Stimulated activated CD8-positive, alpha-beta memory T cell treated with anti-CD3 and anti-CD28 coated beads, Interleukin-12 subunit alpha, Interleukin-12 subunit beta, amount 100 ng/mL, for 24 hours (primary cell): ENCODE results near the gene IMPA2.
"Not testable (repeated sequence)": the region's sequence is repeated elsewhere in the genome, so short reads cannot be mapped to it uniquely, and the experiment has no call there.

Experiments
- DNase-seq: peaks from one replicate; pipeline ENCODE4 v3.0.0-alpha.2; 2020; ENCODE audit errors: extremely low read depth

IMPA2 gene

DNA sequence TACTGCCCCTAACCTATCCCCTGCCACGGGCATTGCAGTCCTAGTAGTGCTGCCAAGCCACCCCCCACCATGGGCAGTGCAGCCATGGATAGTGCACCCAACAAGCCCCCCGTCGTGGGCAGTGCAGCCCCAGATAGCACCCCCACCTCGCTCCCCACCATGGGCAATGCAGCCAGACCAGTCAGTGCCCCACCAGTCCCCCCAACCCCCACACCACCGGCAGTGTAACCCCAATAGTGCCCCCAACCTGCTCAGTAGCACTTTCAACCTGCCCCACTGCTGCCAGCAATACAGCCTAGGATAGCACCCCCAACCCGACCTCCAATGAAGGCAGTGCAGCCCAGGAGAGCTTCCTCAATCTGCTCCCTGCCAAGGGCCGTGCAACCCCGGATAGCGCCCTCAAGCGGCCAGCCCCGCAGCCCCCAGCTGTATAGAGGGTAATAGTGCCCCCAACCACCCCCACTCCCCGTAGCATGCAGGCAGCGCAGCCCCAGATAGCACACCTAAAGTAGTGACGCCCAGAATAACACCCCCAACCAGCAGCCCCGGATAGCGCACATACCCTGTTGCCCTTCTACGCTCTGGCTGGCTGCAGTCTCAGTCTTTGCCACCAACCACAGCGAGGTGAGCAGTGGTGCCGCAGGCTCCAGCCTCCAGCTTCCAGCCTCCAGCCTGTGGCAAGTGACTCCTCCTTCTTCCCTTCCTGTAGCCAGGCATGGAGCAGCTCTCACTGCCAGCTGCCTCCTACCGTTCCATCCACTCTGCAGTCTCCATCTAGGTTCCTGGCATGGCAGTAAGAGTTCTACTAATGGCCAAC, 66.9 kb downstream of the IMPA2 start:
- no peak for DNase-seq

DNA sequence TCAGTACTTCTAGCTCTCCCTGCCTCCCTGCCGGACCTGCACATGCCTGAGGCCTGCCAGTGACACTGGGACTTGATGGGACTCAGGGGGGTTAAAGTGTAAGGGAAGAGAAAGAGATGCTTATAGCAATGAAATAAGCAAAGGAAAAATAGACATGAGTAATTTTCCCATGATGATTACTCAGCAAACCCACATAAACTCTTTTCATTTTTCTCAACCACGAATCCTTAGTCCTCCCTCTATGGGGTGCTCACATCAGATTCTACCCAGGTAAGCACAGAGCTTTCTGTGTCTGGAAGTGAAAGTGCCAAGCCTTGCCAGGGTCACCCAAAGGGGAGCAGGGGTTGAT, 67.5 kb downstream of the IMPA2 start:
- no peak for DNase-seq

DNA sequence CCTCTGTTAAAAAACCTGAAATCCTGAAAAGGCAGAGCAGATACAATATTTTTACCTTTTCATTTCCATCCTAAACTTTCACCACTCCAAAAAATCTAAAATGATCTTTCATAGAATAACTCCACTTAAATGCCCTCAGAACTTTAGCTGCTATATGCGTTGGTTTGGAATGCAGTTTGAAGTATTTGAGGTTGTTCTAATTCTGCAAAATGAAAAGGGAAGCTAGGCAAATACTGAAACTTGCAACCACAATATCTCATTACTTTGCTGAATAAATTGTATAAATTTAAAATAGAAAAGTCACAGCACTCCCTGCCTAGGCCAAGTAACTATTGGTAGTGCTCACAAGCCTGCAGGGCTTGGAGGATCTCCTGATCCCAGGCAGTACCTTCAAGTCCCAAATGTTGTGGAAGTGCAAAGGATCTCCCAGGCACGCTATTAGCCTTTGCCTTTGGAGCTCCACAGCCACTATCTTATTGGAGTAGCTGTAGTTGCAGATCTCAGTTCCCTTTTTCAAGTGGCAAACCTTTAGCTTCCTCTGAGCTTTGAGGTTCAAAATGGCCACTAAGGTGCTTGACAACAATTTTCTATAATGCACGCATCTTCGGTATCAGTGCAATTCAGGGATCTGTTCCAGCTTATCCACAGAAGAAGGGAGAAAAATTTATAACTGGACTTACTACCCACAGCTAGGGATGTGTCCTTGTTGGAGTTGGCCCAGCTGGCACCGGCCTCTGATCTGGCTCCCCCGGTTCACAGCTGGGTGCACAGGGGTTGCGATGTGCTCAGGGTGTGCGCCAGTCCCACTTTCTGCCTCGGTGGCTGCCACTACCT, 68.9 kb downstream of the IMPA2 start:
- DNase-seq = no peak

DNA sequence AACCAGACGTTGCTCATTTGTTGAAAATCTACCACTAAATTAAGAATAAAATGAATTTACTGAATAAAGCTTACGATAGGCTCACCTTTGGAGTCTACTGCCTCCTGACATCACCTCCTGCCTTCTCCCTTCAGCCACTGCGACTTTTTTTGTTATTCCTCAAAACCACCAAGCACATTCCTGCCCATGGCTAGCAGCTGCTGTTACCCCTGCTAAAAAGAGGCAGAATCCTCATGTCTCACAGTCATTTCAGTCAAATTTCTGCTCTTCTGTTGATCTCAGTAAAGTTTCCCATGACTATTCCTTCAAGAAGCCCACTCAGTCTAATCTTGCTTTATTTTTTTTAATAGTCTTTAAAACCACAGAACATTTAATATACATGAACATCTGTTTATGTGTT, 71.6 kb downstream of the IMPA2 start:
- DNase-seq = no peak

DNA sequence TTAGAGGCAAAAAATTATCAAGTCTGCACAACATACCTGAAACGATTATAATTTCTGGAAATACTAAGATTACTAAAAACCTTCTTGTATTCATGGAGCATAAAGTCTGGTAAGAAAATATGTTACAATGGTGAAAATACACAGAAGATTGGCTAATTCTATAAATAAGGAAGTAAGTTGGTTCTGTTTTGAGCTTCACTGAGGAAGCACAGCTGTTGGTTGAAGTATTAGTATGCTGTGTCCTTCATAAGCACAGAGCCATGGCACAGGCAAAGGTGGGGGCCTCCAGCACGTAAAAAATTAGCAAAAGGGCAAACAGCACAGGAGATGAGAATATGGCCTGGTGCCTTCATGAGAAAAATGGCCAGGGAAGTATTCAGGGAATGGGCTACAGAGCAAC, 72.0 kb downstream of the IMPA2 start:
- no peak for DNase-seq

DNA sequence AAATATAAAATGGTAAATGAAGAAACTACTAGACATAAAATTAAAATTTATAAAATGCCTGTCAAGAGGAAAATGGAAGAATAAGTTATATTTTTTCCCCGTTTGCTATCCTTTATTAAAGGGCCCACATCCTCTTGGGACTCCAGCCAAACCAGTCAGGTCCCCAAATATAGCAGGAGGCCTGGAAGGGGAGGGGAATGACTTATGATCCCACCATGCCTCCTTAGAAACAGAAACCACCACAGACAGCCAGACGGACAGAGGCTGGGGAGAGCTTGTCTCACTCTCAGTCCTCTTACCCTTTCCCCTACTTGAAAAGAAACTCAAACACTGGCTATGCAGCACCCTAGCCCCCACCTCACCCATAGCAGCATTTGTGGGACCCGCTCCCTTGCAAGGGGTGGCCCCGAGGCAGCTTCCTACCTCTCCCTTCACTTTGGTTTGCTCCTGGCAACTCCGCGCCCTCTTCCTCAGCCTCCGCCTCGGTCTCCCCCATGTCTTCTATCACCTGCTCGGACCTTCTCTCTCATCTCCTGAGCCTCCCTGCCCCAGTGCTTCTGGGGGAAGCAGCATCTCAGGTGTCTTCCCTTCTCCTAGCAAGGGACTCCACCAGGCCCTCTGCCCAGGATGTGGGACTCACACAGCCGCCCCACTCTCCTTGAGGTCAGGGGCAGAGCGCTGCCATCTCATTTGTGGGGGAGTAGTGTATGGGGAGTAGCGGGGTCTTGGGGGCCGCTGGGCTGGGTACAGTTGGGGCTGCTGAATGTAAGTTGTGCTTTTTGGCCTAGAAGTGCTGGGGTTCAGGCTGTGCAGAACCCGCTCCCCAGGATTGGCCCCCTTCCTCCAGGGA, 75.0 kb downstream of the IMPA2 start:
- no peak for DNase-seq

DNA sequence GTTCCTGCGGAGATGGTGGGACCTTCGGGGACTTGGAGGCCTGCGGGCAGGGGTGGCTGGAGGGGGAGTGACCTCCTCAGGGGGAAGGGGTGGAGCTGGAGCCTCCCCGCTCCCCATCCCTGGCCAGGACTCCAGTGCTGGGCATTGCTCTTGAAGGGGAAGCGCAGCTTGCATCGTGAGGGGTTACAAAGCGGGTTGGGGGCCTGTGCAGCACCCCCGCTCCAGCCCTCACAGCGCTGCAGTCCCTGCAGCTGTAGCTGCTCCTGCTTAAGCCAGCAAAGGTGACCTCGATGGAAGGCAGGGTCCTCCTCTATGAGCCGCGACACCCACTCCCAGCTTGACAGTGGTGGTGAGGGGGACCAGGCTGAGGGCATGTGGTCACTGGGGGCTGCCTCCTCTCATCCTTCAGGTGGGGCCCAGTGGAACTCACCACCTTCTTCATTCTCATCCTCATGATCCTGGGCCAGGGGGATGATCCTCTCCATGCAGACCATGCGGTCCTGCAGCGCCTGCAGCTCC, 75.6 kb downstream of the IMPA2 start:
- DNase-seq = no peak

DNA sequence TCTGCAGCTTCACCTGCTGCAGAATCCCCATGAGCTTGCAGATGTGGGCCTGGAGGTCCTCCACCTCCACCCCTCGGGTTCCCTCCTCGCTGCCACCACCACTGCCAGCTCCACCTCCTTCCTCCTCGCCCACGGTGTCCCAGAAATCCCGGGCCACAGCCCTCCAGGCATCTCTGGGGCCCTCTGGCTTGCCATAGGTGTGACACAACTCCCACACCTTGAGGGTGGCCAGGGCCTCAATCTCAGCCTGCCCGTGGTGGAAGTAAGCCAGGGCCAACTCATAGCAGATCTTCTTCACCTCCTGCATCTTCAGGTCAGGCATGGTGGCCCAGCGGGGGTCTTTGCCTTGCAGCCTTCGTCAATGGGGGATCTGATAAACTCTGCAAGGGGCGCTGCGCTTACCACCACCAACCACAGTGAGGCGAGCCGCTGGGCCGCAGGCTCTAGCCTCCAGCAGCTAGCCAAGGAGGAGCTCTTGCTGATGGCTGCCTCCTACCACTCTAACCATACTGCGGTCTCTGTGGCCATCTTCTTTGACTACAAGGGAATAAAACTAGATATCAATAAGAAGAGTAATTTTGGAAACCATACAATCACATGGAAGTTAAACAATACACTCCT, 76.2 kb downstream of the IMPA2 start:
- no peak for DNase-seq

DNA sequence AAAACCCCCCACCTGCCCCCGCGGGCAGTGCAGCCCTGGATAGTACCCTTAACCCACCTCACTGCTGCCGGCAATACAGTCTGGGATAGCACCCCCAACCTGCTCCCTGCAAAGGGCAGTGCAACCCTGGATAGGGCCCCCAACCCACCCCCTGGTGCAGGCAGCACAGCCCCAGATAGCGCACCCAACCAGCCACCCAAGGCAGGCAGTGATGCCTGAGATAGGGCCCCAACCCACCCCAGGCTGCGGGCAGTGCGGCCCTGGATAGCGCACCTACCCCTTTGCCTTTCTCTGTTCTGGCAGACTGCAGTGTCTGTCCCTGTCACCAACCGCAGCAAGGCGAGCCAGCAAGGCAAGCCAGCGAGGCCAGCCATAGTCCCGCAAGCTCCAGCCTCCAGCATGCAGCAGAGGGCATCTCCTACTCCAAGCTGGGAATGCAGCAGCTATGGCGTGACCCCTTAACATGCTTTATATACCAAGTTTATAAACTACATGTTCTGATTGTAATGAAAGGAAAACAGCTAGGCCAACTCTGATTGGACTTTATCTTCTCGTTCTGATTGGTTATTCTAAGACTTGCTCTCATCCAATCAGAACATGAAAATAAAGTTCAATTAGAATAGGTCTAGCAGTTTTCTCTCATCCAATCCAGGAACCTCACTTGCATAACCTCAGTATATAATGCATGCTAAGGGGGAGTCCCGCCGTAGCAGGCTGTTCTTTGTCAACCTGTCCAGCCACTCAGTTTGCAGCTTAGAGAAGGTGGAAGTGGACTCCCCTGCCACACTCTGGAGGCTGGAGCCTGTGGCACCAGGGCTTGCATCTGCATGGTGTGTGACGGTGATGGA, 78.3 kb downstream of the IMPA2 start:
- DNase-seq = no peak

DNA sequence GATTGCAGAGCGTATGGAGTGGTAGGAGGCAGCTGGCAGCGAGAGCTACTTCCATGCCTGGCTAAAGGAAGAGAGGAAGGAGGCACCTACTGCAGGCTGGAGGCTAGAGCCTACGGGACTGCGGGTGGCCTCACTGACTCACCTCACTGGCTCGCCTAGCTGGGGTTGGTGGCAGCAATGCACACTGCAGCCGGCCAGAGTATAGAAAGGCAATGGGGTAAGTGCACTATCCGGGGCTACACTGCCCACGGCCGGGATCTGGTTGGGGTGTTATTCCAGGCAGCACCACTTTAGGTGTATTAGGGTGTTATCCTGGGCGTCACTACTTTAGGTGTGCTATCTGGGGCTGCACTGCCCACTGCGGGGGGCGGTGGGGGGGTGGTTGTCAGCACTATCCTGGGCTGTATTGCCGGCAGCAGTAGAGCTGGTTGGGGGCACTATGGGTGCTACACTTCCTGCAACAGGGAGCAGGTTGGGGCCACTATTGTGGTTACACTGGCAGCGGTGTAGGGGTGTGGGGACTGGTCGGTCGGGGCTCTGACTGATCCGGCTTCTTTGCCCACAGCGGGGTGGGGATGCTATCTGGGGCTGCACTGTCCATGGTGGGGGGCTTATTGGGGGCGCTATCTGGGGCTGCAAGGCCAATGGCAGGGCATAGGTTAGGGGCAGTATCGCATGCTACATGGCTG, 79.0 kb downstream of the IMPA2 start:
- DNase-seq = no peak

DNA sequence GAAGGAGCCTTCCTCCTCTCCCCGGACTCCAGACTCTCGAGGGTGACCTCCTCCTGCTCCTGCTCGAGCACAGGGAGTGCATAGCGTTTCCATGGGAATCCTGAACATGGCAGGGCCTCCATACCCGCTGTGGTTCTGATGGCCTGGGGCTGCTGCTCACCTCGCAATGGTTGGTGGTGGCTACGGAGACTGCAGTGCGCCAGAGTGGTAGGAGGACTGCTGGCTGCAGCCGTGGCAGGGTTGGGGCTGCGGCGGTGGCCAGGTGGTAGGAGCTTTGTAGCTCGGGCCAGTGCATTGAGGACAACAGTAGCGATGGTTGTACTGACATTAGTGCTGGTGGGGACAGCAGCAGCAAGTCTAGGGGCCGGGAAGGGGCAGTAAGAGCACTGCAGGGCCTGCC, 80.4 kb downstream of the IMPA2 start:
- DNase-seq = no peak

DNA sequence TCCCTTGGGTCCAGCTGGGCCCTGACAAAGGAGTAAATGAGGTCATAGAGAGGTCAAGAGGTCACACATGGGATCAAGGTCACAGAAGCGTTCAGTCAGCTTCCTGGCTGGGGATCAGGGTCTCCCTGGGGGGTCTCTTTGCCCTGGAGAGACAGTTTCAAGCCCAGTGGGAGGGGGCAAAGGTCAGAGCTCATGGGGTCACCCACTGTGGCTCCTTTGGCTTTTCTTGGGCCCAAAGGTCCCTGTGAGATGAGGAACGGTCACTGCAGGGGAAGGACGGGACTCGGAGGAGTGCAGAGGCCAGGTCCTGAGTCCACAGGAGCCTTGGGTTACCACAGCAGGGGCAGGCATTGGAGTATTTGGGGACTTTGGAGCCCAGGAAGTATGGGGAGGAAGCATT, 81.7 kb downstream of the IMPA2 start:
- DNase-seq = no peak

DNA sequence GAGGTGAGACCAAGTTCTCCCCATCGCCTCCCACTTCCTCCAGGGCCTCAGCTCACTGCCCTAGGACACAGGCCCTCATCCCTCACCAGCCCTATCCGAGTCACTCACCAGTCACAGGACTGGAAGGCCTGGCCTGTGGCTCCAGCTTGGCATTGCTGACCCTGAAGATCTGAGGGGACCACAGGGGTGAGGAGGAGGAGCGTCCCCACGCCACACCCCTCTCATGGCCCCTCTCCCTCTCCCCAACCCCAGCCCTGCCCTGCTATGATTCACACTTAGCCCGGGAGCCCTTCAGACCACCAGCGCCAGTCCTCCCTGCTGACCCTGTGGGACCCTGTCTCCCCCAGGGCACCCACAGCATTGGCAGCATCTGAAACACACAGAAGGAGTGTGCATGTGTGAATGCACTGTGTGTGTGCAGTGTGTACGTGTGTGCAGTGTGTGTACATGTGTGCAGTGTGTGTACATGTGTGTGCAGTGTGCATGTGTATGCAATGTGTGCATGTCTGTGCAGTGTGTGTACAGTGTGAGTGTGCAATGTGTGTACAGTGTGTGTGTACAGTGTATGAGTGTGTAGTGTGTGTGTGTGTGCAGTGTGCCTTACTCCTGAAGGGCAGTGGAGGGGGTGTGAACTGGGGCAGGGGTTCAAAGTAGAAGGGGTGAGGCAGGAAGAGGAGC, 82.9 kb downstream of the IMPA2 start:
- DNase-seq = no peak

DNA sequence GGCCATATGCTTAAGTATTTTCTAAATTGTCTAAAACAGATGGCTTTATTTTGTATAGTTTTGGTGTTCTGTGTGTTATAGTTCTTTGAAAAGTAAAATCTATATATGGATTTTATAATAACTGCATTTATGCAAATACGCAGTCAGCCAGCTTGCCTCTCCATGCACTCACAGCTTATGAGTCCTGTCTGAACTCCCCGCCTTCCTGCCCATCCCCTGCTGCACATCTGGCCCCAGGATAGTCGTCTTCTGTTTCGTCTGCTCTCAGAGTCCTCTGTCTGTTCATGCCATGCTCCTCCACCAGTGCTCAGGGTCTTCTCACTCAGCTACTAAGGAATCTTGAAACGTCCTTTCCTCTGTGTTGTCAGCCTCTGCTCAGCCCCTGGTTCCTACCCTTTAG, 84.1 kb downstream of the IMPA2 start:
- no peak for DNase-seq

DNA sequence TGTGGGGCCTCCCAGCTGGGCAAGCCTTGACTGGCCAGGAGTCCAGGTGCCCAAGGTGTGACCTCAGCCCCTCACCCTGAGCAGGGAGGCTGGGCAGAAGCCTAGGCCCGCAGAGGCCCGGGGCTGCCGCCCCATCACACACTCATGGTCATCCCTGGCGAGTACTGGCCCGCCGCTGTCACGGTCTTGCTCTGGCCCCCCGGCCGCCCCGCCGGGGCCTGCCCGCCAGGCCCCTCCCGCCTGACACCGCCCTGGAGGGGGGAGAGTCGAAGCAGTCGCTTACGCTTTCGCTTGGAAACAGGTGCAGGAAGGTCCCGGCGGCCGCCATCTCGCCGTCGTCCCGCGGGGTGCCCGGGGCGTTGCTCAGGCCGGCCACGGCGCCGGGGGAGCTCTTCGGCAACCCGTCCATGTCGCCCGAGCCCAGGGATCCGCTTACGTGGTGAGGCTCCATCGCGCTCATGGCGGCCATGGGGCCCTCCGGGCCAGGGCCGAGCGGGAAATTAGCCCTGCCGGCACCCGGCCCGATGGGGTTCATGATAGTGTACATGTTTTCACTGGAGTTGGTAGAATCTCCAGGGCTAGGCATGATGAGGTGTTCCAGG, 85.7 kb downstream of the IMPA2 start:
- DNase-seq = no peak

DNA sequence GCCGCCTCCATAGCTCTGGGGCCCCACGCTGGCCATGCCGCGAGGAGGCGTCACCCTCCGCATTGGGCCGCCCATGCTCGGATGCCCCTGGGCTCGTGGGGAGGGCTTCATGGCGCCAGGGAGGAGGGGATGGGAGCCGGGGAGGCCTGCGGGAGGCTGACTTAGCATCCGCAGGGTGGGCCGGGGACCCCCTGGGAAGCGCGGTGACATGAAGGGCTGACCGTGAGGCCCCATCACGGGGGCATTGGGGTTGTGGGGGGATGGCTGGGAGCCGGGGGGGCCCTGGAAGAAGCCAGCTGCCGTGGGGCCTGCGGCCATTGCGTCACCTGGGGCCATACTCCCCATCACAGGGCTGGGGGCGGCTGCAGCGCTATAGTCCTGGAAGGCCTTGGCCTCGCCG, 86.4 kb downstream of the IMPA2 start:
- no peak for DNase-seq

DNA sequence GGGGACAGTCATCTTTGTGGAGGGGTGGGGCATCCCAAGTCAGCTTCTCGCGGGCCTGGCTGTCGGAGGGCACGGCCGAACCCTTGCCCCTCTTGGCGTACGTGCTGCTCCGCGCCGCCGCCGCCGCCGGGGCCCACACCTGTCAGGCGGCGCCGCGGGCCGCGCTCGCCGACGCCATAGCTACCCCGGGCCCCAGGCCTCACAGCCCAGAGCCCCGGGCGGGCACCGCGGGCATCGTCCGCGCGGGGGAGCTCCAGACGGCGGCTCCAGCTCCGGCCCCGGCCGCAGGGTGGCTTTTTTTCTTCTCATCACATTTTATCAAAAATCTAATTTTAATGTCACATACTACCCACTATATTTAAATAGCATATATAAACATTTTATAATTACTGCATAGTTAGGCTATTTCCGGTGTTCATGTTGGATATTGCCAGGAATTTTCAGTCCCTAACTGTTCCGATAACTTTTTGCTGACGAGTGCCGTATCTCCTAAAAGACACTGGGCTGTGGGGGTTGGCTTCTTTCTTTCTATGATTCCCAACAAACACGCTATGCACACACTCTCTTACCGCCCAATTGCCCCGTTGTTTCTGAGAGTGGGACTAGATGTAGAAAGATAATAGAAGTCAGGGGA, 87.1 kb downstream of the IMPA2 start:
- not testable (repeated sequence) for DNase-seq

DNA sequence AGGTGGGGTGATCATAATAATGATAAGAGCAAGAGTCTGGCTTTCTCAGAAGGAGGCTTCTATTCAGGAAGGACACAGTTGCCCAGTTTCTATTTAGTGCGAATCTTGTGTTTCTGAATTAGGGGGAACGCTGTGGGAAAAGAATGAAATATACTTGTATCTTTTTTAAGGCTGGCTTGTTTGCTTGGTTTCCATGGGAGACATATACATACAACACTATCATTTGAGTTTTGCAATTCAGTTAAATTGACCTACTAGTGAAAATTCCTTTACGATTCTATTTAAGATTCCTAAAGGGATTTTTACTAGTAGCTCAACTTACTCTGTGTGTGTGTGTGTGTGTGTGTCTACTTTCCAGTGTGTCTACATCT, 87.6 kb downstream of the IMPA2 start:
- no peak for DNase-seq

DNA sequence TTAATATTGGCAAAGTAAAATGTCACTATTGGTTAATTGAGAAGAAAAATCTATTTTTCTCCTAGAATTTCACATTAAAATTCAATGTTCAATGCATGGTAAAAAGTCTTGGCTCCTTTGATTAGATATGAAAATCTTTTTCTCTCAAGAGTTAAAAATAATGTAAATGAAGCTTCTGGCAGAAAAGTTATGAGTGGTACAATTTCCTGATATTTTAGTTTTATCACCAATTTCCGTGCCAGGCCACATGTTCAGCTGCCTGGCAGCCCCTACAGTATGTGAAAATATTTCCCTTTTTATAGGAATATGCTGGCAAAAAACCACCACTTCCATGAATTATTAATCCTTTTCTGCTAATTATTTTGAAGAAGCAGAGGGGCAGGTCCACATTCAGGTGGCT, 89.8 kb downstream of the IMPA2 start:
- not testable (repeated sequence) for DNase-seq
